GM12801 (cell line): Measurements from ENCODE around the gene KIR2DL3.
"Not testable (repeated sequence)": the region's sequence is repeated elsewhere in the genome, so short reads cannot be mapped to it uniquely, and the experiment has no call there.

Experiments
- TF ChIP-seq, protein P1 (sequence below): IDR thresholded peaks from one replicate; pipeline ENCODE4 v1.5.1; 2011; ENCODE audit warnings: control low read depth; ENCODE audit not compliant: insufficient read length; ENCODE audit errors: extremely low read depth

Gene KIR2DL3

DNA sequence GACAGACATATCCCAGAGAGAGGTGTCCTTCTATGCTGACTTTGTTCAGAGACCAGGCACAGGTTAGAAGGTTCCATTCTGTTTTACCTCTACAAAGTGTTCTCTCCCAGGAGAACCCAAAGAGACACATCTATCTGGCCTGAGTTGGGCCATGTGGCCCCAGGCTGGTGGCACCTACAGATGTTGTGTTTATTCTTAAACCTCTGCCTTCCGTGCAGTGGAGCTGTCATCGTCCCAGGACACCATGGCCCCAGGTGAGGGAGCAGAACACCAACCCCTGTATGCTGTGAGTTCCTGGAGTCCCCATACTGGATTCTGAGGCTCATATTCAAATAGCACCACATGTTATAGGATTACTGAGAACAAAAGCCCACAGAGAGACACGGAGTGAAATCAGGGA lies 10.1 kb upstream of the KIR2DL3 start:
- TF ChIP-seq, protein P1, sequence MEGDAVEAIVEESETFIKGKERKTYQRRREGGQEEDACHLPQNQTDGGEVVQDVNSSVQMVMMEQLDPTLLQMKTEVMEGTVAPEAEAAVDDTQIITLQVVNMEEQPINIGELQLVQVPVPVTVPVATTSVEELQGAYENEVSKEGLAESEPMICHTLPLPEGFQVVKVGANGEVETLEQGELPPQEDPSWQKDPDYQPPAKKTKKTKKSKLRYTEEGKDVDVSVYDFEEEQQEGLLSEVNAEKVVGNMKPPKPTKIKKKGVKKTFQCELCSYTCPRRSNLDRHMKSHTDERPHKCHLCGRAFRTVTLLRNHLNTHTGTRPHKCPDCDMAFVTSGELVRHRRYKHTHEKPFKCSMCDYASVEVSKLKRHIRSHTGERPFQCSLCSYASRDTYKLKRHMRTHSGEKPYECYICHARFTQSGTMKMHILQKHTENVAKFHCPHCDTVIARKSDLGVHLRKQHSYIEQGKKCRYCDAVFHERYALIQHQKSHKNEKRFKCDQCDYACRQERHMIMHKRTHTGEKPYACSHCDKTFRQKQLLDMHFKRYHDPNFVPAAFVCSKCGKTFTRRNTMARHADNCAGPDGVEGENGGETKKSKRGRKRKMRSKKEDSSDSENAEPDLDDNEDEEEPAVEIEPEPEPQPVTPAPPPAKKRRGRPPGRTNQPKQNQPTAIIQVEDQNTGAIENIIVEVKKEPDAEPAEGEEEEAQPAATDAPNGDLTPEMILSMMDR: no peak

DNA sequence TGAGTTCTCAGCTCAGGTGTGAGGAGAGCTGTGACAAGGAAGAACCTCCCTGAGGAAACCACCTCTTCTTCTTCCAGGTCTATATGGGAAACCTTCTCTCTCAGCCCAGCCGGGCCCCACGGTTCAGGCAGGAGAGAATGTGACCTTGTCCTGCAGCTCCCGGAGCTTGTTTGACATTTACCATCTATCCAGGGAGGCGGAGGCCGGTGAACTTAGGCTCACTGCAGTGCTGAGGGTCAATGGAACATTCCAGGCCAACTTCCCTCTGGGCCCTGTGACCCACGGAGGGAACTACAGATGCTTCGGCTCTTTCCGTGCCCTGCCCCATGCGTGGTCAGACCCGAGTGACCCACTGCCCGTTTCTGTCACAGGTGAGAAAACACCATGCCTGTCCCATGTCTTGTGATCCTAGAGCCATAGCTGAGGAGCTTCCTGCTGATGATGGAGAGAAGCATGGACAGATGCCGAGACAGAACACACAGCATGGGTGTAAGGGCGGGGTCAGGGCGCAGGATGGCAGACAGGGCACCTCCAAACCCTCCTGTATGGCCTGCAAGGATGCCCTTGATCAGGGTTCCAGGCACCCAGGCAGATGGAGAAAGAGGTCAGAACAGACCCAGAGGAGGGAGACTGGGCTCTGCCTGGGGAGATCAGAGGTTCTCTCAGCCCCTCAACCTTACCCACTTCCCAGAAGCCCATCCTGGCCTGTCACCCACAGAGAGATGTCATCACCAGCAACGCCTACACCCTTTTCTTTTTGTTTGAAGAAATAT lies 8.7 kb upstream of the KIR2DL3 start:
- TF ChIP-seq, protein P1: no peak

DNA sequence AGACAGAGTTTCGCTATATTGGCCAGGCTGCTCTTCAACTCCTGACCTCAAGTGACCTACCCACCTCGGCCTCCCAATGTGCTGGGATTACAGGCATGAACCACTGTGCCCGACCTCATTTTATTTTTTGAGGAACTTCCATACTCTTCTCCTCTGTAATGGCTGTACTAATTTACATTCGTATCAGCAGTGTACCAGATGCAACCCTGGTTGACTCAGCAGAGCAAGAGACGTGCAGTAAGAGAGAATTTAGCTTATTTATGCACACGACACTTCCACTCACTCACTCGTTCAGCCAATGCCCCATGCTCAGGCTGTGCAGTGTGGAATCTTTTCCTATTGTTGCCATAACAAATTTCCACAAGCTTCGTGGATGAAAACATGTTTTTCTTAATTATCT lies 7.1 kb upstream of the KIR2DL3 start:
- TF ChIP-seq, protein P1: no peak

DNA sequence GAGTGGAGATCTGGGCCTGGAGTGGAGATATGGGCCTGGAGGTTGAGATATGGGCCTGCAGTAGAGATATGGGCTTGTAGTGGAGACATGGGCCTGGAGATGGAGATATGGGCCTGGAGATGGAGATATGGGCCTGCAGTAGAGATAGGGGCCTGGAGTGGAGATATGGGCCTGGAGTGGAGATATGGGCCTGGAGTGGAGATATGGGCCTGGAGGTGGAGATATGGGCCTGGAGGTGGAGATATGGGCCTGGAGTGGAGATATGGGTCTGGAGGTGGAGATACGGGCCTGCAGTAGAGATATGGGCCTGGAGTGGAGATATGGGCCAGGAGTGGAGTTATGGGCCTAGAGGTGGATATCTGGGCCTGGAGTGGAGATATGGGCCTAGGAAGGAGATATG lies 402 bp downstream of the KIR2DL3 start:
- TF ChIP-seq, protein P1: no peak

DNA sequence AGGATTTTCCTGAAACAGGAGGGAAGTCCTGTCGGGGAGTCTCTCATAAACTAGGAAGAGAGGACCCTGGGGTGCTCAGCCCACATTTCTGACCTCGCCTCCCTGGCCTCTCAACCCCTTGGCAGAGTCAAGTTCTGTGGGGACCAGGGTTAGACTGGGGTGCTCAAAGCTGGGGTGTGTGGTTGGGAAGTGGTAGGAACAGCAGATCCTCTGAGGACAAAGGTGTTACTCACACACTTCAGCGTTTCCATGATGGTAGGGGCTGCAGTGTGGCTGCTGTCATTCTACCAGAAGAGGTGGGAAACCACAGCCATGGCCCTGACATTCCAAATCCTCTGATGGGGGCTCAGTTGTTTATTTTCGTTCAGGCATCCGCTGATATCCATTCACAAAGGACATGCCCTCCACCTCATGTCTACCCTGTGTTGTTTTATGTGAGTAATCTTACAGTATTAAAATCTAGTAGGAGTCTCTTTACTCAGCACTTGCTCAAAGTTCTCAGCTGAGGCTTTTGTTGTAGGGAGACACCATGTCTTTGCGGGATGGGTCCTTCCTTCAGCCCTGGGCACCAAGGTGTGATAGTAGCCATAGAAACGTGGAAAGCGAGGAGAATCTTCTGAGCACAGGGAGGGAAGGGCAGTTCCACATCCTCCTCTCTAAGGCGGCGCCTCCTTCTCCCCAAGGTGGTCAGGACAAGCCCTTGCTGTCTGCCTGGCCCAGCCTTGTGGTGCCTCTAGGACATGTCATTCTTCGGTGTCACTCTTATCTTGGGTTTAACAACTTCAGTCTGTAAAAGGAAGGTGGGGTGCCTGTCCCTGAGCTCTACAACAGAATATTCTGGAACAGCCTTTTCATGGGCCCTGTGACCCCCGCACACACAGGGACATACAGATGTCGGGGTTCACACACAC lies 1.5 kb downstream of the KIR2DL3 start:
- TF ChIP-seq, protein P1: no peak

DNA sequence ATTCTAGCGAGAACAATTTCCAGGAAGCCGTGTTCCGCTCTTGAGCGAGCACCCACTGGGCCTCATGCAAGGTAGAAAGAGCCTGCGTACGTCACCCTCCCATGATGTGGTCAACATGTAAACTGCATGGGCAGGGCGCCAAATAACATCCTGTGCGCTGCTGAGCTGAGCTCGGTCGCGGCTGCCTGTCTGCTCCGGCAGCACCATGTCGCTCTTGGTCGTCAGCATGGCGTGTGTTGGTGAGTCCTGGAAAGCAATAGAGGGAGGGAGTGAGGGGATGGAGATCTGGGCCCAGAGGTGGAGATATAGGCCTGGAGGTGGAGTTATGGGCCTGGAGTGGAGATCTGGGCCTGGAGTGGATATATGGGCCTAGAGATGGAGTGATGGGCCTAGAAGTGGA lies 31.3 kb downstream of the KIR2DL3 start, which contains the start of gene KIR2DL1:
Gene KIR2DL1, plus strand, starts transcription at position 148 of the 400 bp plus-strand sequence. Its CDS starts 58 bp downstream, at position 206.
- TF ChIP-seq, protein P1: not testable (repeated sequence)

DNA sequence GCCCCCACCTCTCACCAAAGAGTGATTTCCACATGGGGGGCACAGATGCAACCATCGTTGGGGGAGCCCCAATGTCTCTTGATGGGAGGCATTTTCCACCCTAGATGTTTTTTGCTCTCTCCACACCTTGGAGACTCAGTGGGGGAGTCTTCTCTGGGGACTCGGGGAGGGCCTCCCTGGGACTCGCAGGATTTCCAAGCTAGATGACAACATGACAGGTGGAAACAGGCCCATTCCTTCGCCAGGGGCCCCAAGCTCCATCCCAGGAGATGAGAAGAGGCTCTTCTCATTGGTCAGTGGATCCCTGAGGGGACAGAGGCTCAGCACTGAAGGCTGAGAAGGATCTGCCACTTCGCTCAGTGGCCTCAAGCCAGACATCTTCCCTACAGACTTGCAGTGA lies 52.4 kb downstream of the KIR2DL3 start:
- TF ChIP-seq, protein P1: no peak
